GM19463 (cell line): ENCODE measurements around the gene ASIC5.
A peak's percentile ranks its signal among the peaks of the same experiment; 100 is the strongest.
"Not testable (repeated sequence)": the region's sequence is repeated elsewhere in the genome, so short reads cannot be mapped to it uniquely, and the experiment has no call there.

ENCODE experiments used
- ATAC-seq: cut with Tn5 transposase; IDR thresholded peaks from one replicate; pipeline ENCODE4 v1.9.1; 2021; ENCODE audit warnings: mild to moderate bottlenecking, moderate library complexity; ENCODE audit not compliant: unreplicated experiment

Gene ASIC5

GRCh38 chr4:155802190-155802959 lies 63.7 kb downstream of the ASIC5 start:
- no peak for ATAC-seq

DNA sequence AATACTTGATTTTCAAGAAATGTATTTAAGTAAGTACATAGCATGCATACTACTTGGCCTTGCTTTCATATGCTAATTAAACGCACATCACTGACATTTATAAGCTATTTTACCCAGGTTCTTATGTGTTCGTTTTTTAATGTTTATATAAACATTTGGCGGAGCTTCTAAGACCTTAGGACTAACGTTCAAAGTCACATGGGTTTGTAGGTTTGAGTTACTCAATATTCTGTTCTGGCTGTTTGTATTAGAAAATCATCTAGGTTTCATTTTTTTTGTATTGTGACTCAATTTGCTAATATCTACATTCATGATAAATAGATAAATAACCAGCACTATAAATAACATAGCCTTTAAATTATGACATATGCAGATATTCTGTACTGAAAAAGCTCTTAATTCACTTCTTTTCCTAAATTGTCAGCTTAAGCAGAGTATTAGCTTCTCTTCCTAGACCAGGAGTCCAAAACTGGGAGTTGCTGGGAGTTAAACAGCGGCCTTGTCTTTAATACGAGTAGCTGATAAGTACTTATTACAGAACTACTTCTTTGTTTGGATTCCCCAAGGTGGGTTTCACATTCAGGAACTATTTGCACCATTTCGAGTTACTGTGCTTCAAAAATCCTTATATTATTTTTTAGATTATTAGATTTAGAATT lies 65.3 kb downstream of the ASIC5 start:
- no peak for ATAC-seq

- no peak for ATAC-seq
Measured at GRCh38 chr4:155799794-155800123, 66.3 kb downstream of the ASIC5 start.

DNA sequence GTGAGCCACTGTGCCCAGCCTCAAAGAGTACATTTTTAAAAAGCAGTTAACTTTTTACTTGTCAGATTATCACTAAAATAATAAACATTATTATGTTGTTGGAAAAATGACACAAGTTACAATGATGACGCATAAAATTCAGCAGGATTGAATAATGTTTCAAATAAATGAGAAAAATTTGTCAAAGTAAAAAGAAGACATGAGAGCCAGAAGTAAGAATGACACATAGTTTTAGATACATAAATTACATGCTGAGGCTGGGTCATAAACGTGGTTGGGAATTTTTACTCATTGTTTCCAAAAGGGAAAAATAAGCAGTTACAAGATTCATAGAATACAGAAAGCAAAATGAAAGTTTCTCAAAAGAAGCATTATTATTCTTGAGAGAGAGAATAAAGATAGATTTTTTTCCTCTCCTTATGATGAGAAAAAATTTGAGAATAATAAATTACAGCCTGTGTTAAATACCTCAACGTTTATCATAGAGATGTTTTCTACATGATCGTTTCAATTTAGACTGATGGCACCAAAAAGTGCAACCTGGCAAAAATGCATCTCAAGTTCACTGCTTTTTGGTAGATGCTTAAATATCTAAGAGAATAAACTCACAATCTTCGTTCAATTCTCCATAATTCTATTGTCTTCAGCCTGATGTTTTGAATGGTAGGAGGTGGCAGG lies 66.8 kb downstream of the ASIC5 start:
- no peak for ATAC-seq

GRCh38 chr4:155797581-155797980 lies 68.5 kb downstream of the ASIC5 start:
- not testable (repeated sequence) for ATAC-seq

- peak; percentile 89 for ATAC-seq
Measured at GRCh38 chr4:155795991-155796390, 70.1 kb downstream of the ASIC5 start.

DNA sequence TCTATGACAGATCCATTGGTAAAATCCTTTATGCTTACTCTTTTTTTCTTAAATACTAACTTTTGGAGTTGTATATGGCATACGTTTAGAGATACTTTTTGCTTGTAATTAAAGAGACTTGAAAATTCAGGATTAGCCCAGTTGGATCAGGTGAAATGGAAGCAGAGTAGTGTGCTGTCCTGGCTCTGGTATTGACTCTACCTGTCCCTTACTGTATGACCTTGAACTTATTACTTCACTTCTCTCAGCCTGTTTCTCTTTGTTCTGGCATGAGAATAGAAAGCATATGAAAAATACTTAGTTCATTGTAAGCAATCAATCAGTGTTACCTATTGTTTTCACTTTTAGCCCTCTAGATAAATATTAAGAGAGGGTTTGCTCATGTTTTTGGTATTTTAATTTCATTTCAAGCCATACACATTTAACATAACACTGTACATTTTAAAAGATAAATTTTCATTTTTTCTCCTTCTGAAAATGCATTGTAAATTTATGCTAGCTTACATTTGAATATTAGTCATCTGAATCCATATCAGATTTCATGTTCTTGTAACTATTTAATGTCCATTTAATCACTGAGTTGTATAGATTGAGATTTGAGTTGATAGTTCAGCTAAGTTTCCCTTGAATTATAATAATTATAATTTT lies 71.4 kb downstream of the ASIC5 start:
- ATAC-seq, result no peak

DNA sequence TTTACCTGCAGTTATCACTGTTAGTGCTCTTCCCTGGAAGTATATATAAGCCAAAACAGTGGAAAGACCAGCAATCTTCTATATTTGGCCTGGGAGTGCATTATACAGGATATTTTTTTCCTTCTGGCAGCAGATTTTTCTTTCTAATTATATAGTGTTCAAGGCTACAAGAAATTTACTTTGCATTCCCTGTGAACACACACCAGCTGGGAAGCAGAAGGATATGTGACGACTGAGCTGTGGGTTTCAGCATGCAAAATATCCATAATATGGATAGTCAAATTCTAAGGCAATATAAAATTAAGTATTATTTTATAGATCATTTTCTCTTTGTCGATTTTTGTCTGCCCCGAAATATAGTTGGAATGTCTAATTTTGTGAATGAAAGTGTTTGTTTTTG lies 76.1 kb downstream of the ASIC5 start:
- no peak for ATAC-seq

DNA sequence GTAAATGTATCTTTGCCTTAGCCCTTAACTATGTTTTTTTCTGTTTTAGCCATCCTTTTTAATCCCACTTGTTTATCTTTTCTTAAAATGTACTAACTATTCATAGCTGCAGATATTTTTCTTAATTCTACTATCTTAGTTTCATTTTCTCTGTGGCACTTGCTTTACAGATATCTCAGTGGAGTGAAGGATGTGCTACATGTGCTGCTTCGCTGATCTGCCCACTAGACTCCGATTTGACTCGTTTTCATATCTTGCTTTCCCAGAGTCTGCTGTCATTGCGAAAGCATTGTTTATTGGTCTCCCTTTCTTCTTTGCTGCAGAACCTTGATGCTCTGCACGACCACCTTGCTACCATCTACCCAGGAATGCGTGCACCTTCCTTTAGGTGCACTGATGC lies 76.7 kb downstream of the ASIC5 start:
- peak; percentile 39 for ATAC-seq

- peak; percentile 92 for ATAC-seq
Measured at GRCh38 chr4:155787113-155787710, 78.9 kb downstream of the ASIC5 start.

- ATAC-seq, result no peak
Measured at GRCh38 chr4:155785828-155786227, 80.2 kb downstream of the ASIC5 start.

GRCh38 chr4:155784637-155785036 lies 81.4 kb downstream of the ASIC5 start:
- no peak for ATAC-seq

DNA sequence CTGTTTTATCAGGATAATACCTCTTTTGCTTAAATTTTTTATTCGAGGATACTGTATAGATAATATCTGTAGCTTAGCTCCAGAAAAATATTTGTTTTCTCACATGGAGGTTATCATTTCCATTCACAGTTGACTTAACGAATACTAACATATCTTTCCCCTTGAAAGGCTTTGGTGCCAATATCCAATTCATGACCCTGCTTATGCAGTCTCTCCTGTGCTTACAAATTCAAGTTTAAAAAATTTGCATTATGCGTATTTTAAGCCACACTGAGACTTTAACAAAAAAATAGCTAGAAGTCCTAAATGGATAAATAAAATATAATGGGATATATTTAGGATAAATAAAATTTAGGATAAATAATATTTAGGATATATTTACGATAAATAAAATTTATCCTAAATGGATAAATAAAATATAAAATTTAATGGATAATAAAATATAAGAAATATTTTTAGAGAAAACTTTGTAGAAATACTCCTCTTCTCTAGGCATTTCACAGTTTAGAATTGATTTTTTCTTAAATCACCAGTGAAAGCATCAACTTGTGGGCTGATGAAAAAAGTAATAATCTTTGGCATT lies 84.7 kb downstream of the ASIC5 start:
- no peak for ATAC-seq

DNA sequence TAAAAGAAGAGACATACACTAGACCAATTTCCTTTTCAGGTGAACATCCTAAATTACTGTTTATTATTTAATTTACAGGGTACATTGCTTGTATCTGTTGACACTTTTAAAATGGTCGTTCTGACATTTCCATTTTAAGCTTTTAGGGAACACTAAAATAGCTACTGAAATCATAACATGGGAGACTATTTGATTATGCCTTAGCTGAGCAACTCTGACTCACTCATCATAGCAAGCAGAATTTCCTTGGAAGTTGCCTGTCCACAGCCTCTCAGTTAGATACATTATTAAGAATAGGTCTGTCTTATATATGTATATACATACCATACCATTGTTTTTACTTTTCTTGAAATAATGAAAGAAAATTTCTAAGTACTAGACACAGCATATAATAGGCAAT lies 85.3 kb downstream of the ASIC5 start:
- ATAC-seq, result no peak
